NCI-H460 (cell line): ENCODE measurements around the gene TRMU. TPM values are rescaled to one million over a fixed set of nuclear protein-coding genes. Genes with fewer than 3 reads are reported as not detected.

Experiments used
- DNase-seq: peaks from one replicate; pipeline ENCODE4 v3.0.0-alpha.2; 2016; ENCODE audit warnings: low read depth; ENCODE audit errors: extremely low read depth
- total RNA-seq: library from RNA; depleted of rRNA; stranded (reverse); fragments of >200 nt; shearing (Covaris generic); gene quantifications from 2 replicates; pipeline ENCODE4 v1.2.3, GENCODE V29; 2014

TRMU gene
- total RNA-seq, 1 experiment from 2014 or later, result 30.7 TPM

GRCh38 chr22:46336119-46337078, 885 bp downstream of the TRMU start:
- DNase-seq, result no peak

- DNase-seq, result no peak
These were observed 2.4 kb downstream of the TRMU start for GRCh38 chr22:46337870-46338269.

GRCh38 chr22:46338636-46339035, 3.1 kb downstream of the TRMU start:
- no peak for DNase-seq

GRCh38 chr22:46339956-46340355, 4.4 kb downstream of the TRMU start:
- no peak for DNase-seq

- no peak for DNase-seq
These were observed 5.2 kb downstream of the TRMU start for GRCh38 chr22:46340676-46341075.

- DNase-seq, result no peak
These were observed 11.3 kb downstream of the TRMU start for GRCh38 chr22:46346680-46347405.

- no peak for DNase-seq
These were observed 12.1 kb downstream of the TRMU start for GRCh38 chr22:46347646-46348045.

- DNase-seq, result no peak
These were observed 12.7 kb downstream of the TRMU start for GRCh38 chr22:46348099-46348695.

GRCh38 chr22:46349238-46349637, 13.7 kb downstream of the TRMU start:
- no peak for DNase-seq

GRCh38 chr22:46349681-46350080, 14.2 kb downstream of the TRMU start:
- no peak for DNase-seq

GRCh38 chr22:46350121-46350520, 14.6 kb downstream of the TRMU start:
- no peak for DNase-seq

GRCh38 chr22:46350646-46351045, 15.1 kb downstream of the TRMU start:
- DNase-seq, result no peak

GRCh38 chr22:46351131-46351735, 15.7 kb downstream of the TRMU start:
- no peak for DNase-seq

GRCh38 chr22:46351767-46352166, 16.3 kb downstream of the TRMU start:
- no peak for DNase-seq

- DNase-seq, result no peak
These were observed 16.8 kb downstream of the TRMU start for GRCh38 chr22:46352276-46352675.

- DNase-seq, result no peak
These were observed 17.3 kb downstream of the TRMU start for GRCh38 chr22:46352691-46353386.

- no peak for DNase-seq
These were observed 18.1 kb downstream of the TRMU start for GRCh38 chr22:46353483-46354105.

GRCh38 chr22:46354176-46354992, 18.9 kb downstream of the TRMU start:
- DNase-seq, result no peak

- no peak for DNase-seq
These were observed 19.4 kb downstream of the TRMU start for GRCh38 chr22:46354993-46355305.
